Activated T-cell treated with anti-CD3 and anti-CD28 coated beads for 24 hours (primary cell): ENCODE data around the gene DDX53.

Source experiments
- DNase-seq: peaks from one replicate; pipeline ENCODE4 v3.0.0-alpha.2; 2020; ENCODE audit warnings: low read depth

The DDX53 gene

GRCh38 chrX:23052324-23052723 is 52.6 kb downstream of the DDX53 start:
- DNase-seq: no peak
